Stimulated activated naive CD8-positive, alpha-beta T cell treated with anti-CD3 and anti-CD28 coated beads, Interleukin-15, amount 100 ng/mL, for 72 hours (primary cell): Measurements from ENCODE around the gene EPHA5.
A peak's percentile ranks its signal among the peaks of the same experiment; 100 is the strongest.

Experiments
- ATAC-seq: fragments of 150-1000 bp; cut with Tn5 transposase; 2 replicates; pipeline ENCODE4 v1.10.0; 2021; ENCODE audit warnings: mild to moderate bottlenecking, moderate library complexity
- DNase-seq, 2 donors: peaks; one replicate each; pipeline ENCODE4 v3.0.0; 2021 to 2022
- H3K27ac Mint-ChIP-seq, 2 donors: one replicate each; pipeline ENCODE4 v1.8.0; 2022; ENCODE audit warnings: mild to moderate bottlenecking in 2 of 2, mixed read lengths in 2 of 2, moderate library complexity in 2 of 2
- H3K27me3 Mint-ChIP-seq: one replicate; pipeline ENCODE4 v1.8.0; 2022; ENCODE audit warnings: mixed read lengths
- H3K4me1 Mint-ChIP-seq: one replicate; pipeline ENCODE4 v1.8.0; 2022; ENCODE audit warnings: mild to moderate bottlenecking, mixed read lengths
- H3K4me3 Mint-ChIP-seq, 2 donors: one replicate each; pipeline ENCODE4 v1.8.0; 2022; ENCODE audit warnings: mild to moderate bottlenecking in 2 of 2, mixed read lengths in 2 of 2, moderate library complexity in 1 of 2
- H3K9me3 Mint-ChIP-seq, 2 donors: one replicate each; pipeline ENCODE4 v1.8.0; 2022; ENCODE audit warnings: mixed read lengths in 2 of 2

The EPHA5 gene

GRCh38 chr4:65670331-65671031 is at the start of gene EPHA5:
EPHA5 (minus strand) TSS chr4:65670489; CDS start chr4:65669742, 747 bp downstream.
- peaks cover 15% of the 10 kb centered on the region for H3K4me1 Mint-ChIP-seq
- H3K27ac Mint-ChIP-seq, result no peak within 1 kb of the TSS
- no peak for DNase-seq
- no peak for ATAC-seq
- H3K4me3 Mint-ChIP-seq, result peak within 1 kb of the TSS; percentile 27 to 53
- H3K9me3 Mint-ChIP-seq, result peaks cover 4 to 12% of the 10 kb centered on the region in 2 donors
- peaks cover 56% of the 10 kb centered on the region for H3K27me3 Mint-ChIP-seq

GRCh38 chr4:65719635-65720034 is 49.3 kb upstream of the EPHA5 start:
- no peaks in the 10 kb centered on the region for H3K4me1 Mint-ChIP-seq
- no peak overlapping the region for H3K27ac Mint-ChIP-seq
- ATAC-seq (no peak), DNase-seq (no peak)
- no peak overlapping the region for H3K4me3 Mint-ChIP-seq
- H3K9me3 Mint-ChIP-seq, result no peaks in the 10 kb centered on the region
- H3K27me3 Mint-ChIP-seq, result no peaks in the 10 kb centered on the region

- no peak overlapping the region for H3K27ac Mint-ChIP-seq
- H3K4me1 Mint-ChIP-seq, result no peaks in the 10 kb centered on the region
- no peaks in the 10 kb centered on the region for H3K9me3 Mint-ChIP-seq
- DNase-seq, result no peak
- ATAC-seq, result no peak
- H3K4me3 Mint-ChIP-seq, result no peak overlapping the region
- H3K27me3 Mint-ChIP-seq, result no peaks in the 10 kb centered on the region
These were observed 28.3 kb upstream of the EPHA5 start for GRCh38 chr4:65698631-65699030.

- no peak for ATAC-seq
These were observed 26.1 kb upstream of the EPHA5 start for GRCh38 chr4:65696436-65696835.

GRCh38 chr4:65671372-65671771 is 1.1 kb upstream of the EPHA5 start:
- DNase-seq, result no peak
- H3K9me3 Mint-ChIP-seq, result peaks cover 4 to 12% of the 10 kb centered on the region in 2 donors
- no peak overlapping the region for H3K27ac Mint-ChIP-seq
- peaks cover 15% of the 10 kb centered on the region for H3K4me1 Mint-ChIP-seq
- ATAC-seq, result no peak
- H3K27me3 Mint-ChIP-seq, result peaks cover 56% of the 10 kb centered on the region
- no peak overlapping the region for H3K4me3 Mint-ChIP-seq

More at GRCh38 chr4:65696436-65696835, 26.1 kb upstream of the EPHA5 start:
- no peaks in the 10 kb centered on the region for H3K9me3 Mint-ChIP-seq
- H3K27me3 Mint-ChIP-seq, result no peaks in the 10 kb centered on the region
- DNase-seq, result no peak
- H3K4me3 Mint-ChIP-seq, result no peak overlapping the region
- no peaks in the 10 kb centered on the region for H3K4me1 Mint-ChIP-seq
- H3K27ac Mint-ChIP-seq, result no peak overlapping the region

GRCh38 chr4:65670020-65670330 is 314 bp downstream of the EPHA5 start:
- H3K27me3 Mint-ChIP-seq, result peaks cover 56% of the 10 kb centered on the region
- peaks cover 15% of the 10 kb centered on the region for H3K4me1 Mint-ChIP-seq
- H3K4me3 Mint-ChIP-seq, result peak overlapping the region; percentile 27 to 53
- DNase-seq (no peak), ATAC-seq (no peak)
- peaks cover 4 to 12% of the 10 kb centered on the region in 2 donors for H3K9me3 Mint-ChIP-seq
- no peak overlapping the region for H3K27ac Mint-ChIP-seq

- Mint-ChIP-seq H3K27me3 (peaks cover 56% of the 10 kb centered on the region), H3K9me3 (peaks cover 4 to 12% of the 10 kb centered on the region in 2 donors), H3K27ac (no peak overlapping the region), H3K4me1 (peaks cover 15% of the 10 kb centered on the region), H3K4me3 (peak overlapping the region; percentile 27 to 53)
- ATAC-seq, result no peak
- no peak for DNase-seq
These were observed 924 bp downstream of the EPHA5 start for GRCh38 chr4:65669111-65670019.

GRCh38 chr4:65668201-65669089 is 1.8 kb downstream of the EPHA5 start:
- peaks cover 56% of the 10 kb centered on the region for H3K27me3 Mint-ChIP-seq
- DNase-seq, result no peak

GRCh38 chr4:65667506-65668041 is 2.7 kb downstream of the EPHA5 start:
- DNase-seq (no peak), ATAC-seq (no peak)
- no peak overlapping the region for H3K4me3 Mint-ChIP-seq
- H3K9me3 Mint-ChIP-seq, result peaks cover 4 to 17% of the 10 kb centered on the region in 2 donors
- peaks cover 15% of the 10 kb centered on the region for H3K4me1 Mint-ChIP-seq
- H3K27ac Mint-ChIP-seq, result no peak overlapping the region
- H3K27me3 Mint-ChIP-seq, result peaks cover 54% of the 10 kb centered on the region

More at GRCh38 chr4:65668201-65669089, 1.8 kb downstream of the EPHA5 start:
- Mint-ChIP-seq H3K9me3 (peaks cover 4 to 12% of the 10 kb centered on the region in 2 donors), H3K4me3 (no peak overlapping the region), H3K27ac (no peak overlapping the region), H3K4me1 (peaks cover 15% of the 10 kb centered on the region)
- ATAC-seq, result no peak

GRCh38 chr4:65665771-65666523 is 4.3 kb downstream of the EPHA5 start:
- no peak for DNase-seq
- ATAC-seq, result no peak
- H3K4me1 Mint-ChIP-seq, result peaks cover 15% of the 10 kb centered on the region
- H3K27ac Mint-ChIP-seq, result no peak overlapping the region
- H3K4me3 Mint-ChIP-seq, result no peak overlapping the region
- H3K9me3 Mint-ChIP-seq, result peaks cover 4 to 20% of the 10 kb centered on the region in 2 donors
- H3K27me3 Mint-ChIP-seq, result peaks cover 38% of the 10 kb centered on the region

GRCh38 chr4:65661471-65661870 is 8.8 kb downstream of the EPHA5 start:
- no peaks in the 10 kb centered on the region for H3K4me1 Mint-ChIP-seq
- no peak overlapping the region for H3K27ac Mint-ChIP-seq
- H3K4me3 Mint-ChIP-seq, result no peak overlapping the region
- peaks cover 0 to 8% of the 10 kb centered on the region in 2 donors for H3K9me3 Mint-ChIP-seq
- no peaks in the 10 kb centered on the region for H3K27me3 Mint-ChIP-seq
- DNase-seq, result no peak
- no peak for ATAC-seq

GRCh38 chr4:65658117-65658516 is 12.2 kb downstream of the EPHA5 start:
- Mint-ChIP-seq H3K27ac (no peak overlapping the region), H3K9me3 (peaks cover 0 to 8% of the 10 kb centered on the region in 2 donors), H3K4me3 (no peak overlapping the region), H3K4me1 (no peaks in the 10 kb centered on the region), H3K27me3 (no peaks in the 10 kb centered on the region)
- DNase-seq, result no peak
- ATAC-seq, result no peak

GRCh38 chr4:65656008-65656407 is 14.3 kb downstream of the EPHA5 start:
- H3K27ac Mint-ChIP-seq, result no peak overlapping the region
- DNase-seq, result no peak
- peaks cover 0 to 2% of the 10 kb centered on the region in 2 donors for H3K9me3 Mint-ChIP-seq
- no peaks in the 10 kb centered on the region for H3K27me3 Mint-ChIP-seq
- H3K4me3 Mint-ChIP-seq, result no peak overlapping the region
- no peak for ATAC-seq
- no peaks in the 10 kb centered on the region for H3K4me1 Mint-ChIP-seq

GRCh38 chr4:65654976-65655375 is 15.3 kb downstream of the EPHA5 start:
- Mint-ChIP-seq H3K9me3 (peaks cover under 1 to 9% of the 10 kb centered on the region in 2 donors), H3K27ac (no peak overlapping the region), H3K27me3 (no peaks in the 10 kb centered on the region), H3K4me3 (no peak overlapping the region), H3K4me1 (no peaks in the 10 kb centered on the region)
- DNase-seq (no peak), ATAC-seq (no peak)
